ENCODE results near the gene DND1. TPM values are rescaled to one million over a fixed set of nuclear protein-coding genes. Genes with fewer than 3 reads are reported as not detected.

The DND1 gene
- total and polyA plus RNA-seq, 5 experiments from 2014 or later, result 0.17 to 3.7 (median 3.4) TPM; not detected in 2

DNA sequence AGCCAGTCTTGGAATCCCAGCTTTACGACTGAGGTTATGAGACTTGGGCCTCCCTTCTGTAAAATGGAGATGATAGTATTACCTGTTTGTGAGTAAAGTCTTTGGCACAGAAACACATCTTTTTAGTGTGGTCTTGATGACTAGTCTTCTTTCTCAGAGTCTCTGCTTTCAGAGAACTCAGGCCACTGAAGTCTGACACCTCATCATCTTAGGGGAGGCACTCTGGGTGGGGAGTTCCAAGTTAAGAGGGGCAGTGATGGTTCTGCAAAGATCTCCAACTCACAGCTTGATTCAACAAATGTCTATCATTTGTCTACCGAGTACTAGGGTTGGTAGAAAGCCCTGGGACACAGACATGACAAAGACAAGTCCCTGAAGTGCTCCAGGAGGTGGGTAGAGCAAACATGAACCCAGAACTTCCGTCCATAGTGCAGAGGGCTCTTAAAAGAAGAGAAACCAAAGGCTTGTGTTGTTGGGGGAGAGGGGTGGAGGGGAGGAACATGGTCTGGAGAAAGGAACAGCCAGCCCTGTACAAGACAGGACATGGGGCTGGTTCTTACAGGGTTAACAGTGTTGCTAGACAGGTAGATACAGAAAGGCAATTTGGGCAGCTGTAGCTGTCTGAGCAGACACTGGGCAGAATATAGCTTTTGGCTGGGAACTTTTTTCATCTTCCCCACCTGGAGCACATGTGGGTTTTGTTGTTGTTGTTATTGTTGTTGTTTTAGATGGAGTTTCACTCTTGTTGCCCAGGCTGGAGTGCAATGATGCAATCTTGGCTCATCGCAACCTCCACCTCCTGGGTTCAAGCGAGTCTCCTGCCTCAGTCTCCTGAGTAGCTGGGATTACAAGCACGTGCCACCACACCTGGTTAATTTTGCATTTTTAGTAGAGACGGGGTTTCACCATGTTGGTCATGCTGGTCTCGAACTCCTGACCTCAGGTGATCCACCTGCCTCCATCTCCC lies 37.8 kb downstream of the DND1 start:
- Mint-ChIP-seq H3K36me3 (no peaks in the 10 kb centered on the region), H3K27ac (peak overlapping the region in 3 of 10 donors; percentile 24 to 51 (median 31)), H3K9me3 (no peaks in the 10 kb centered on the region), H3K4me3 (no peak overlapping the region), H3K27me3 (peaks cover 0 to 10% (median 0%) of the 10 kb centered on the region in 5 donors), H3K4me1 (peaks cover 21 to 55% (median 49%) of the 10 kb centered on the region in 4 donors)
- POLR2A ChIA-PET, result interaction anchor here (0.5 to 5.7 kb wide), 4 partner anchors 11 to 263 kb away, joined by 3 to 54 read pairs (median 10); partner anchors contain the start of genes EIF4EBP3, IK and NDUFA2
- DNase-seq (no peak), ATAC-seq (no peak)

DNA sequence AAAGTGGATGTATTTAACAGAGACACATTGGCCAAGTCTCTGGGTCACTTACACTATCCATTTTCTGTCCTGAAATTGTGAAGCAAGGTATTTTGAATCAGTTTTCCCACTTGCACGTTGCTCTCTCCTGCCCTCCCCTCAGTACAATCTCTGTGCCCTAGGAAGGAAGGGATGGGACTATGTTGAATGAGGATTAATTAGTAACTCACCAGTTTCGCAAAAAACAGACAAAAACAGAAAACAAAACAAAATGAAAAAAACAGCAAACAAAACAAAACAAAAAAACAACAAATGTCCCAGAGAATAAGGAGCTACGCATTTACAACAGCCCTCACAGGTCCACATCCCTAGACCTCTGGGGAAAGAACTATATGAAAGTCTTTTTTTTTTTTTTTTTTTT lies 39.3 kb downstream of the DND1 start:
- no peak for ATAC-seq
- Mint-ChIP-seq H3K4me1 (peaks cover 18 to 45% (median 39%) of the 10 kb centered on the region in 4 donors), H3K27ac (peak overlapping the region in 2 of 10 donors; percentile 2 to 66), H3K36me3 (no peaks in the 10 kb centered on the region), H3K9me3 (no peaks in the 10 kb centered on the region), H3K27me3 (peaks cover 0 to 10% (median 0%) of the 10 kb centered on the region in 5 donors), H3K4me3 (peak overlapping the region in 7 of 10 donors; percentile 10 to 88 (median 46))
- POLR2A ChIA-PET, result interaction anchor here (2.4 to 5.7 kb wide), 2 partner anchors 13 to 87 kb away, joined by 17 to 54 read pairs; partner anchors contain the start of genes EIF4EBP3, IK and NDUFA2
- DNase-seq, result no peak

DNA sequence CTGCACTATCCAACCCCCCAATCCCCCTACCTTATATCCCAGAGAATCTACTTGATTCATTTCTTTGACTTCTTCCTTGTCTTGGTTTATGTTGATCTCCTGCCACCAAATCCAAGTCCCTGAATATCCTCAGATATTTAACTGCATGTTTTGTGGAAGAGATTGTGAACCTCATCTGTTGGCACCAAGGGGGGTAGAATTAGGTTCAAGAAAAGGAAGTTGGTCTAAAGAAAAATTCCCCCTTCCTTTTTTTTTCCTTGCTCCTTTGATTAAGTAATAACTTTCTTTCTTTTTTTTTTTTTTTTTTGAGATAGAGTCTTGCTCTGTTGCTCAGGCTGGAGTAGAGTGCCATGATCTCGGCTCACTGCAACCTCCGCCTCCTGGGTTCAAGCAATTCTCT lies 39.9 kb downstream of the DND1 start:
- no peak for DNase-seq
- Mint-ChIP-seq H3K4me3 (peak overlapping the region; percentile 87 to 94 (median 92)), H3K27ac (peak overlapping the region in 8 of 10 donors; percentile 16 to 96 (median 72)), H3K9me3 (no peaks in the 10 kb centered on the region), H3K36me3 (no peaks in the 10 kb centered on the region), H3K27me3 (peaks cover 0 to 10% (median 0%) of the 10 kb centered on the region in 5 donors), H3K4me1 (peaks cover 13 to 39% (median 33%) of the 10 kb centered on the region in 4 donors)
- no peak for ATAC-seq
- POLR2A ChIA-PET, result interaction anchor here (0.5 to 5.7 kb wide), 10 partner anchors 8 to 1150 kb away, joined by 3 to 54 read pairs (median 6); partner anchors contain the start of genes EIF4EBP3, IK, NDUFA2 and SRA1

DNA sequence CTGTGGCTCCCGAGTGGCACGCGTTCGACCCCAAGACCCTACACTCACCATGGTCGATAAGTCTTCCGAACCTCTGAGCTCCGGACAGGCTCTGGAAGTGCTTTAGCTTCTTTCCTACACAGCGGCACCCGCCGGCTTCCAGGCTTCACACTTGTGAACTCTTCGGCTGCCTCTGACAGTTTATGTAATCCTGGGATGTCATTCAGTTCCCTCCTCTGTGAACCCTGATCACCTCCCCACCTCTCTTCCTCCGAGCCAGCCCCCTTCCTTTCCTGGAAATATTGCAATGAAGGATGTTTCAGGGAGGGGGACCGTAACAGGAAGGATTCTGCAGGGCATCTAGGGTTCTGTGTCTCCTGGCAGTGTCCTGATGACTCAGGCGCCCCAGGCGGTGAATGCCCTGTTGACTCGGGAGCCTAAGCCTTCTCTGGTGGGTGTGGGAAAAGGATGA lies 40.3 kb downstream of the DND1 start, which contains the start of gene CD14:
TSS of gene CD14 (minus strand) at position 155 of the 451 bp plus-strand sequence. CDS start at position 51, 104 bp downstream.
- ATAC-seq, result peak in 1 of 2 donors; percentile 29
- H3K36me3 Mint-ChIP-seq, result no peaks in the 10 kb centered on the region
- DNase-seq, result no peak
- H3K4me1 Mint-ChIP-seq, result peaks cover 13 to 37% (median 30%) of the 10 kb centered on the region in 4 donors
- POLR2A ChIA-PET, result interaction anchor here (0.5 to 5.7 kb wide), 13 partner anchors 8 to 1149 kb away, joined by 3 to 54 read pairs (median 6); partner anchors contain the start of genes ANKHD1, APBB3, EIF4EBP3 and HARS1
- peak within 1 kb of the TSS; percentile 87 to 94 (median 92) for H3K4me3 Mint-ChIP-seq
- peaks cover 0 to 4% (median 0%) of the 10 kb centered on the region in 9 donors for H3K9me3 Mint-ChIP-seq
- H3K27me3 Mint-ChIP-seq, result peaks cover 0 to 13% (median 1%) of the 10 kb centered on the region in 5 donors
- H3K27ac Mint-ChIP-seq, result peak within 1 kb of the TSS; percentile 70 to 96 (median 85)

DNA sequence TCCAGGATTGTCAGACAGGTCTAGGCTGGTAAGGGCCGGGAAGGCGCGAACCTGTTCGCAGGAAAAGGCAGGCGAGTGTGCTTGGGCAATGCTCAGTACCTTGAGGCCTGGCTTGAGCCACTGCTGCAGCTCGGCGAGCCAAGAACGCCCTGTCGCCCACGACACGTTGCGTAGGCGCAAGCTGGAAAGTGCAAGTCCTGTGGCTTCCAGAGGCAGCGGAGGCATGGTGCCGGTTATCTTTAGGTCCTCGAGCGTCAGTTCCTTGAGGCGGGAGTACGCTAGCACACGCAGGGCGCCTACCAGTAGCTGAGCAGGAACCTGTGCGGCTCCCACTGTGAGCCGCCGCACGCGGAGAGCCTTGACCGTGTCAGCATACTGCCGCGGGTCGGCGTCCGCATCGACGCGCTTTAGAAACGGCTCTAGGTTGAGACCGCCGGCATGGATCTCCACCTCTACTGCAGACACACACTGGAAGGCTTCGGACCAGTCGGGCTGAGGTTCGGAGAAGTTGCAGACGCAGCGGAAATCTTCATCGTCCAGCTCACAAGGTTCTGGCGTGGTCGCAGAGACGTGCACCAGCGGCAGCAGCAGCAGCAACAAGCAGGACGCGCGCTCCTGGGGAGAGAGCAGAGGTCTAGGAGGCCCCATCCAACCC lies 40.9 kb downstream of the DND1 start:
- H3K27me3 Mint-ChIP-seq, result peaks cover 0 to 13% (median 2%) of the 10 kb centered on the region in 5 donors
- ATAC-seq (peak; percentile 86 to 87), DNase-seq (peak; percentile 22 to 70 (median 44))
- peak overlapping the region; percentile 70 to 96 (median 85) for H3K27ac Mint-ChIP-seq
- H3K9me3 Mint-ChIP-seq, result peaks cover 0 to 6% (median 0%) of the 10 kb centered on the region in 9 donors
- POLR2A ChIA-PET, result interaction anchor here (0.8 to 5.7 kb wide), 13 partner anchors 9 to 231 kb away, joined by 3 to 54 read pairs (median 6); partner anchors contain the start of genes ANKHD1, APBB3, EIF4EBP3 and HARS1
- peak overlapping the region; percentile 87 to 94 (median 92) for H3K4me3 Mint-ChIP-seq
- no peaks in the 10 kb centered on the region for H3K36me3 Mint-ChIP-seq
- H3K4me1 Mint-ChIP-seq, result peaks cover 13 to 35% (median 28%) of the 10 kb centered on the region in 4 donors

DNA sequence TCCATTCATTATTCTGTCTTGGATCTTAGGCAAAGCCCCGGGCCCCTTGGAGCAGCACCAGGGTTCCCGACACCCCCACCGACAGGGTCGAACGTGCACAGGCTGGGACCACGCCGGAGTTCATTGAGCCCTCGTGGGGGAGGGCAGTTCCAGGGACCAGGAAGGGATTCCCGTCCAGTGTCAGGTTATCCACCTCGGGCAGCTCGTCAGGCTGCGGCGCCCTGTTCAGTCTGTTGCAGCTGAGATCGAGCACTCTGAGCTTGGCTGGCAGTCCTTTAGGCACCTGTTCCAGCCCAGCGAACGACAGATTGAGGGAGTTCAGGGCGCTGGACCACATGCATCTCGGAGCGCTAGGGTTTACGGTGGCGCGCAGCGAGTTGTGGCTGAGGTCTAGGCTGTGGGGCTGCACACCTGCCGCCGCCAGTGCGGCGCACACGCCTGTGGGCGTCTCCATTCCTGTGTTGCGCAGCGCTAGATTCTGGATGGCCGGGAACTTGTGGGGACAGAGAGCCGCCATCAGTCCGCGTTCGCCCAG lies 41.5 kb downstream of the DND1 start:
- POLR2A ChIA-PET, result interaction anchor here (0.6 to 5.7 kb wide), 12 partner anchors 9 to 960 kb away, joined by 3 to 54 read pairs (median 6); partner anchors contain the start of genes ANKHD1, APBB3, EIF4EBP3 and HARS1
- peak overlapping the region; percentile 70 to 96 (median 85) for H3K27ac Mint-ChIP-seq
- H3K9me3 Mint-ChIP-seq, result peaks cover 0 to 6% (median 0%) of the 10 kb centered on the region in 9 donors
- DNase-seq (peak in 7 of 10 donors; percentile 7 to 53 (median 38)), ATAC-seq (peak; percentile 78 to 81)
- H3K27me3 Mint-ChIP-seq, result peaks cover 0 to 16% (median 3%) of the 10 kb centered on the region in 5 donors
- H3K4me3 Mint-ChIP-seq, result peak overlapping the region; percentile 87 to 94 (median 92)
- peaks cover 12 to 35% (median 28%) of the 10 kb centered on the region in 4 donors for H3K4me1 Mint-ChIP-seq
- no peaks in the 10 kb centered on the region for H3K36me3 Mint-ChIP-seq

DNA sequence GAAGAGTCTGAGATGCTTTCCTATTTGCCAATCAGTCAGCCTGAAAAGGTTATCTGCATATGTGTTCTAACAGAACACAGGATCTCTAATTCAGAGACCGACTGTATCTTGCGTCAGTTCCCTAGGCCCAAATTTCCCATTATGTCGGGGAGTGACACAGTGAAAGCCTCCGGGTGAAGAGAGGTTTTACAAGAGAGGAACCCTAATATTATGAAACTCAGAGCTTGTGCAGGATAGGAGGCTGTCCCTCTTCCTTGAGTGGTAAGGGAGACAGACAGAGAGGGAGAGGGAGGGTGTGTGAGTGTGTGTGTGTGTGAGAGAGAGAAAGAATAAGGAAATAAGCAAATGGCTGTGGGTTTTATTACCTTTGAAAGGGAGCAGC lies 42.3 kb downstream of the DND1 start:
- no peak for DNase-seq
- Mint-ChIP-seq H3K27ac (peak overlapping the region in 4 of 10 donors; percentile 20 to 53 (median 30)), H3K9me3 (peaks cover 0 to 6% (median 0%) of the 10 kb centered on the region in 9 donors), H3K27me3 (peaks cover 0 to 17% (median 3%) of the 10 kb centered on the region in 5 donors), H3K4me3 (peak overlapping the region; percentile 48 to 90 (median 78)), H3K4me1 (peaks cover 10 to 35% (median 28%) of the 10 kb centered on the region in 4 donors), H3K36me3 (no peaks in the 10 kb centered on the region)
- ATAC-seq, result no peak
- POLR2A ChIA-PET, result interaction anchor here (1.0 to 5.7 kb wide), 4 partner anchors 10 to 81 kb away, joined by 3 to 54 read pairs (median 18); partner anchors contain the start of genes APBB3, IK, NDUFA2 and SLC35A4

DNA sequence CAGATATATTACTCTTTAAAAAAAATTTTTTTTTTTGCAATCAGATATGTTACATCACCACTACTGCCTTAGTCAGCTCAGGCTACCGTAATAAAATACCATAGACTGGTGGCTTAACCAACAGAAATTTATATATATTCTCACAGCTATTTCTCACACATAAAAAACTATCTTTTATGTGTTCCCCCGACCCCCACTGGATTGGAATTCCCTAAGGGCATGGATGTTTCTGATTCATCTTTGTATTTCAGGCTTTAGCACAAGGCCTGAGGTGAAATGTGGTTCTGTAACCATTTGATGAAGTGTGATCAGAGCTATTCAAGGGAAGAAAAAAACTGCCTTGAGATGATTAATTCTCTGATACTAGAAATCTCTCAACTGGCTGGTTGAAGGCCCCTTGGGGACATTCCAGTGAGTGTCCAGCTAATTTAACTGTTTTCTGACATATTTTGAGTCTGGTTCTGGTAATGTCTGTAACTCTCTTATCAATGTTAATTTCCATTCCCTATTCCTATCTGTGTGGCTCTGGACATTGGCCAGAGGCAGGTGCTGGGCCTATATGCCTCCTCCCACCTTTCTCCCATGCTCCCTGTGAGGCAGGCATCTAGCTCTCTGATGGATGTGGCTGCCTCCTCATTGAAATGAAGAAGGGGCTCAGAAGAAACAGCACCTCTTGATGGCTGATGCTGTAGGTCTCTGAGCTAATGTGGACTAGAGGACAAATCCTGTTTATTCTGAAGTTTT lies 42.9 kb downstream of the DND1 start:
- Mint-ChIP-seq H3K4me3 (peak overlapping the region in 6 of 10 donors; percentile 48 to 90 (median 81)), H3K36me3 (no peaks in the 10 kb centered on the region)

DNA sequence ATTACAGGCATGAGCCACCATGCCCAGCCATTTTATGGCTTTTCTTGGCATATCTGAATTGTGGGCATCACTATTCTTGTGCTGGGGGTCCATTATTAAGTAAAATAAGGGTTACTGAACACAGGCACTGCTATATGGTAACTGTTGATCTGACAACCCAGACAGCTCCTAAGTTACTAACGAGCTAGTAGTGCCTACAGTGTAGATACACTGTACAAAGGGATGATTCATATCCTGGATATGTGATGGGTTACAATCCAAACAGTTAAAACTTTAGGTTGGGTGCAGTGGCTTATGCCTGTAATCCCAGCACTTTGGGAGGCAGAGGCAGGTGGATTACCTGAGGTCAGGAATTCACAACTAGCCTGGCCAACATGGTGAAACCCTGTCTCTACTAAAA lies 44.7 kb downstream of the DND1 start:
- POLR2A ChIA-PET, result interaction anchor here (0.5 to 0.7 kb wide), 2 partner anchors 74 to 255 kb away, joined by 3 read pairs; no protein-coding TSS in a partner anchor

More for the DNA sequence above, 42.9 kb downstream of the DND1 start:
- peaks cover 0 to 6% (median 0%) of the 10 kb centered on the region in 9 donors for H3K9me3 Mint-ChIP-seq
- peaks cover 0 to 17% (median 3%) of the 10 kb centered on the region in 5 donors for H3K27me3 Mint-ChIP-seq
- ATAC-seq (no peak), DNase-seq (no peak)
- peaks cover 10 to 34% (median 28%) of the 10 kb centered on the region in 4 donors for H3K4me1 Mint-ChIP-seq
- POLR2A ChIA-PET, result interaction anchor here (1.0 to 5.7 kb wide), 4 partner anchors 11 to 83 kb away, joined by 3 to 54 read pairs (median 15); partner anchors contain the start of genes APBB3, EIF4EBP3, IK and NDUFA2
- peak overlapping the region in 2 of 10 donors; percentile 20 to 53 for H3K27ac Mint-ChIP-seq

DNA sequence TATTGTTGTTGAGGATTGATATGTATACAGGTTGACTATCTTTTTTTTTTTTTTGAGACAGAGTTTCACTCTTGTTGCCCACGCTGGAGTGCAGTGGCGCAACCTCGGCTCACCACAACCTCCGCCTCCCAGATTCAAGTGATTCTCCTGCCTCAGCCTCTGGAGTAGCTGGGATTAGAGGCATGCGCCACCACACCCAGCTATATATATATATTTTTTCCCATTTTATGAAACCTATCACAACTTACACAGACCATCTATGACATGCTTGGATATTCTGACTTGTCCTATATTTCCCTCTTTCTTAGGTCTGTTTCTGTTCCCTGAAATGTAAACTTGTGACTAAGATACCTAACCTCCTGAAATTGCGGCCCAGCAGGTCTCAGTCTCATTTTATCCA lies 45.4 kb downstream of the DND1 start:
- ATAC-seq, result no peak
- POLR2A ChIA-PET, result interaction anchor here (0.7 kb wide), 1 partner anchor 73 kb away, joined by 3 read pairs; no protein-coding TSS in a partner anchor
- Mint-ChIP-seq H3K4me1 (peaks cover 3 to 20% (median 16%) of the 10 kb centered on the region in 4 donors), H3K36me3 (no peaks in the 10 kb centered on the region), H3K27ac (no peak overlapping the region), H3K27me3 (peaks cover 0 to 14% (median 3%) of the 10 kb centered on the region in 5 donors), H3K4me3 (no peak overlapping the region), H3K9me3 (peaks cover 0 to 6% (median 0%) of the 10 kb centered on the region in 9 donors)
- no peak for DNase-seq

More for the DNA sequence above, 44.7 kb downstream of the DND1 start:
- peaks cover 0 to 6% (median 0%) of the 10 kb centered on the region in 9 donors for H3K9me3 Mint-ChIP-seq
- no peaks in the 10 kb centered on the region for H3K36me3 Mint-ChIP-seq
- no peak overlapping the region for H3K4me3 Mint-ChIP-seq
- ATAC-seq, result no peak
- no peak overlapping the region for H3K27ac Mint-ChIP-seq
- H3K4me1 Mint-ChIP-seq, result peaks cover 8 to 27% (median 22%) of the 10 kb centered on the region in 4 donors
- peaks cover 0 to 19% (median 3%) of the 10 kb centered on the region in 5 donors for H3K27me3 Mint-ChIP-seq
- DNase-seq, result no peak
